B cell (primary cell): ENCODE data around the gene MAGIX. TPM values are rescaled to one million over a fixed set of nuclear protein-coding genes. Genes with fewer than 3 reads are reported as not detected.

Source experiments
- ATAC-seq: fragments of 200-7000 bp; cut with Tn5 transposase; one replicate; pipeline ENCODE4 v1.10.0; 2021; ENCODE audit warnings: low read depth, mild to moderate bottlenecking, moderate number of reproducible peaks, moderate library complexity
- CTCF ChIA-PET: fragments of 350-600 bp; sonication (Branson Sonifier 250); formaldehyde crosslinking; loops from one replicate; lab custom pipeline; 2021; ENCODE audit warnings: antibody characterized with exemption, inconsistent platforms; lab: Charles Lee
- POLR2A ChIA-PET: fragments of 350-600 bp; sonication (Branson Sonifier 250); formaldehyde crosslinking; loops from one replicate; lab custom pipeline; 2021; ENCODE audit warnings: antibody characterized with exemption; lab: Charles Lee
- DNase-seq: peaks from one replicate; pipeline ENCODE4 v3.0.0; 2013
- H2AFZ ChIP-seq: 2 replicates; pipeline ENCODE4 v1.6.1; 2012; ENCODE audit warnings: mild to moderate bottlenecking, low read depth, low read length; ENCODE audit not compliant: insufficient read depth, poor library complexity, severe bottlenecking
- H3K27ac ChIP-seq, 2 donors: 1 replicate in 1 of 2; 2 replicates in 1 of 2; pipeline ENCODE4 v1.5.1; 2012 to 2013; ENCODE audit warnings: low read length in 2 of 2, mild to moderate bottlenecking in 2 of 2, moderate library complexity in 1 of 2
- H3K27me3 ChIP-seq, 4 experiments: fragments of 200-600 bp in 1 of 4; sonication (generic) in 1 of 4; replicated peaks in 1 of 4; 1 replicate in 2 of 4; 2 replicates in 2 of 4; pipeline versions ENCODE4 v1.6.1 to v1.7.0; 2013 to 2016; ENCODE audit warnings: low read length in 3 of 4, mild to moderate bottlenecking in 2 of 4, mixed read lengths in 1 of 4, moderate library complexity in 1 of 4; ENCODE audit not compliant: insufficient read depth in 4 of 4, control insufficient read depth in 3 of 4; ENCODE audit errors: control extremely low read depth in 1 of 4
- H3K36me3 ChIP-seq, 2 experiments: replicated peaks in 1 of 2; 1 replicate in 1 of 2; 2 replicates in 1 of 2; pipeline versions ENCODE4 v1.6.1 to v1.7.1; 2013; ENCODE audit warnings: low read length in 1 of 2; ENCODE audit not compliant: insufficient read depth in 2 of 2, control insufficient read depth in 1 of 2; ENCODE audit errors: control extremely low read depth in 1 of 2, extremely low read depth in 1 of 2
- H3K4me1 ChIP-seq, 2 donors: fragments of 200-600 bp in 1 of 2; sonication (generic) in 1 of 2; 1 replicate in 1 of 2; 2 replicates in 1 of 2; pipeline versions ENCODE4 v1.5.1 to v1.6.1; 2013 to 2017; ENCODE audit warnings: low read length in 2 of 2; ENCODE audit not compliant: control insufficient read depth in 2 of 2, insufficient read depth in 2 of 2
- H3K4me2 ChIP-seq: replicated peaks from 2 replicates; pipeline ENCODE3; 2012; ENCODE audit warnings: mild to moderate bottlenecking, low read depth, low read length; ENCODE audit not compliant: poor library complexity, severe bottlenecking
- H3K4me3 ChIP-seq, 5 experiments: fragments of 200-600 bp in 1 of 5; sonication (generic) in 1 of 5; 1 replicate in 3 of 5; 2 replicates in 2 of 5; pipeline versions ENCODE4 v1.5.1 to v1.7.0; 2011 to 2016; ENCODE audit warnings: low read length in 4 of 5, mild to moderate bottlenecking in 4 of 5, low read depth in 2 of 5, control low read depth in 1 of 5, moderate library complexity in 1 of 5; ENCODE audit not compliant: insufficient read depth in 1 of 5; ENCODE audit errors: control extremely low read depth in 1 of 5, extremely low read depth in 1 of 5
- H3K79me2 ChIP-seq: fragments of 200-600 bp; sonication (generic); one replicate; pipeline ENCODE4 v1.6.0; 2016; ENCODE audit warnings: low read length; ENCODE audit not compliant: control insufficient read depth, insufficient read depth
- H3K9ac ChIP-seq: fragments of 200-600 bp; sonication (generic); 2 replicates; pipeline ENCODE4 v1.6.1; 2017; ENCODE audit warnings: mild to moderate bottlenecking, low read length, moderate library complexity
- H3K9me3 ChIP-seq, 3 donors: one replicate each; pipeline versions ENCODE4 v1.6.1 to v1.7.1; 2013; ENCODE audit warnings: low read length in 2 of 3; ENCODE audit not compliant: control insufficient read depth in 2 of 3, insufficient read depth in 1 of 3; ENCODE audit errors: control extremely low read depth in 1 of 3
- H4K20me1 ChIP-seq: 2 replicates; pipeline ENCODE4 v1.6.0; 2012; ENCODE audit warnings: mild to moderate bottlenecking, low read length; ENCODE audit not compliant: insufficient read depth, control insufficient read depth, poor library complexity, severe bottlenecking
- H3K27ac Mint-ChIP-seq: one replicate; pipeline ENCODE4 v1.8.0; 2021; ENCODE audit warnings: mixed read lengths
- H3K27me3 Mint-ChIP-seq: one replicate; pipeline ENCODE4 v1.8.0; 2021; ENCODE audit warnings: mixed read lengths
- H3K4me1 Mint-ChIP-seq: one replicate; pipeline ENCODE4 v1.8.0; 2021; ENCODE audit warnings: mixed read lengths
- H3K4me3 Mint-ChIP-seq: one replicate; pipeline ENCODE4 v1.8.0; 2021; ENCODE audit warnings: mixed read lengths
- H3K9me3 Mint-ChIP-seq: one replicate; pipeline ENCODE4 v1.8.0; 2022; ENCODE audit warnings: mixed read lengths; ENCODE audit not compliant: insufficient read depth
- EZH2 ChIP-seq: IDR thresholded peaks from 2 replicates; pipeline ENCODE4 v1.6.1; 2012; ENCODE audit warnings: borderline replicate concordance, low read depth, mild to moderate bottlenecking, moderate library complexity, low read length; ENCODE audit not compliant: insufficient read depth, poor library complexity, severe bottlenecking
- WGBS: methylation state at CpG from one replicate; pipeline ENCODE4 v1.1.5; 2013; ENCODE audit warnings: missing lambda C conversion rate; ENCODE audit not compliant: insufficient coverage; 5-methylcytosine and 5-hydroxymethylcytosine counted together
- intact Hi-C: fragments of 100-400 bp; cut with micrococcal nuclease; formaldehyde crosslinking; loops from one replicate; pipeline ENCODE4 v1.10.0; 2022
- polyA minus RNA-seq: library from RNA; depleted of rRNA, polyadenylated mRNA; stranded (reverse); fragments of >200 nt; gene quantifications from 2 replicates; pipeline ENCODE4 v1.2.3, GENCODE V29; 2012
- polyA plus RNA-seq: library from polyadenylated mRNA; depleted of rRNA; stranded (reverse); fragments of >200 nt; gene quantifications from 2 replicates; pipeline ENCODE4 v1.2.3, GENCODE V29; 2012
- total RNA-seq, 2 donors: library from RNA; stranded (reverse); fragments of 120-200 nt in 1 of 2; gene quantifications; 1 replicate in 1 of 2; 2 replicates in 1 of 2; pipeline versions ENCODE4 v1.2.3 to v1.2.4, GENCODE V29; 2013 to 2022
- TF ChIP-seq, protein P1 (sequence below): fragments of 200-600 bp; IDR thresholded peaks from one replicate; pipeline ENCODE4 v1.8.0; 2022; ENCODE audit warnings: antibody characterized with exemption, mild to moderate bottlenecking

MAGIX gene
- total RNA-seq (1.6 and 2.4 TPM in 2 replicates), polyA plus RNA-seq (0.78 and 1.2 TPM in 2 replicates), polyA minus RNA-seq (1.1 and 2.0 TPM in 2 replicates)
- 1.2 TPM for total RNA-seq (2013)

- POLR2A ChIA-PET = no interaction called here
- Histone ChIP-seq H3K27me3 (no peaks in the 10 kb centered on the region), H3K4me3 (peak within 1 kb of the TSS in 4 of 5 experiments; percentile 39 to 62 (median 46)), H3K4me1 (peaks cover 0 to 27% of the 10 kb centered on the region in 2 donors), H3K79me2 (no peaks in the 10 kb centered on the region), H3K27ac (peak within 1 kb of the TSS; percentile 18 to 33), H3K9me3 (no peaks in the 10 kb centered on the region), H4K20me1 (no peaks in the 10 kb centered on the region), H3K9ac (peak within 1 kb of the TSS; percentile 58), H2AFZ (peak within 1 kb of the TSS; percentile 74), H3K4me2 (peak within 1 kb of the TSS; percentile 75), H3K36me3 (no peaks in the 10 kb centered on the region)
- CTCF ChIA-PET = interaction anchor here (0.7 to 2.4 kb wide), 2 partner anchors 7 to 119 kb away, joined by 3 to 9 read pairs; no protein-coding TSS in a partner anchor
- H3K4me1 Mint-ChIP-seq = peaks cover 21% of the 10 kb centered on the region
- H3K27me3 Mint-ChIP-seq = no peaks in the 10 kb centered on the region
- DNase-seq (no peak), ATAC-seq (no peak)
- no peaks in the 10 kb centered on the region for H3K9me3 Mint-ChIP-seq
- peak within 1 kb of the TSS; percentile 96 for H3K27ac Mint-ChIP-seq
- no peak for TF ChIP-seq EZH2
- TF ChIP-seq, protein P1, sequence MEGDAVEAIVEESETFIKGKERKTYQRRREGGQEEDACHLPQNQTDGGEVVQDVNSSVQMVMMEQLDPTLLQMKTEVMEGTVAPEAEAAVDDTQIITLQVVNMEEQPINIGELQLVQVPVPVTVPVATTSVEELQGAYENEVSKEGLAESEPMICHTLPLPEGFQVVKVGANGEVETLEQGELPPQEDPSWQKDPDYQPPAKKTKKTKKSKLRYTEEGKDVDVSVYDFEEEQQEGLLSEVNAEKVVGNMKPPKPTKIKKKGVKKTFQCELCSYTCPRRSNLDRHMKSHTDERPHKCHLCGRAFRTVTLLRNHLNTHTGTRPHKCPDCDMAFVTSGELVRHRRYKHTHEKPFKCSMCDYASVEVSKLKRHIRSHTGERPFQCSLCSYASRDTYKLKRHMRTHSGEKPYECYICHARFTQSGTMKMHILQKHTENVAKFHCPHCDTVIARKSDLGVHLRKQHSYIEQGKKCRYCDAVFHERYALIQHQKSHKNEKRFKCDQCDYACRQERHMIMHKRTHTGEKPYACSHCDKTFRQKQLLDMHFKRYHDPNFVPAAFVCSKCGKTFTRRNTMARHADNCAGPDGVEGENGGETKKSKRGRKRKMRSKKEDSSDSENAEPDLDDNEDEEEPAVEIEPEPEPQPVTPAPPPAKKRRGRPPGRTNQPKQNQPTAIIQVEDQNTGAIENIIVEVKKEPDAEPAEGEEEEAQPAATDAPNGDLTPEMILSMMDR = no peak
- intact Hi-C loops = loop anchor here (1.0 kb wide), 1 partner anchor 10 kb away; no protein-coding TSS in a partner anchor
- H3K4me3 Mint-ChIP-seq = peak within 1 kb of the TSS; percentile 86
- 93% methylated on average over 4 of the region's 28 CpGs for WGBS
Measured at GRCh38 chrX:49162620-49163019, at the start of gene MAGIX. TSS of gene MAGIX (plus strand) at chrX:49162758. CDS start at chrX:49162890, 132 bp downstream.

- Histone ChIP-seq H3K36me3 (peaks cover 0 to 41% of the 10 kb centered on the region in 2 experiments), H4K20me1 (no peaks in the 10 kb centered on the region), H3K4me1 (peaks cover 0 to 6% of the 10 kb centered on the region in 2 donors), H3K9me3 (no peaks in the 10 kb centered on the region), H3K27ac (no peak overlapping the region), H3K9ac (no peak overlapping the region), H2AFZ (no peak overlapping the region), H3K4me3 (no peak overlapping the region), H3K27me3 (no peaks in the 10 kb centered on the region), H3K79me2 (no peaks in the 10 kb centered on the region), H3K4me2 (no peak overlapping the region)
- no peaks in the 10 kb centered on the region for H3K27me3 Mint-ChIP-seq
- ChIA-PET POLR2A (no interaction called here), CTCF (no interaction called here)
- DNase-seq = no peak
- H3K4me1 Mint-ChIP-seq = peaks cover 12% of the 10 kb centered on the region
- no peaks in the 10 kb centered on the region for H3K9me3 Mint-ChIP-seq
- no peak for TF ChIP-seq EZH2
- TF ChIP-seq, protein P1 = no peak
- intact Hi-C loops = no loop called here
- no peak for ATAC-seq
- 100% methylated on average over 4 of the region's 8 CpGs for WGBS
- H3K27ac Mint-ChIP-seq = no peak overlapping the region
- no peak overlapping the region for H3K4me3 Mint-ChIP-seq
Measured at GRCh38 chrX:49116076-49116475, 46.5 kb upstream of the MAGIX start.
